Spleen (tissue), 7 donors: ENCODE data around the gene KIF1A.

Experiments used
- CTCF ChIP-seq, 11 experiments: fragments of 200-600 bp in 7 of 11; fragments of 450-650 bp in 4 of 11; sonication (generic) in 4 of 11; IDR thresholded peaks in 8 of 11; conservative IDR thresholded peaks in 3 of 11; 1 replicate in 7 of 11; 2 replicates in 4 of 11; pipeline versions ENCODE4 v1.4.0 to v1.8.0; 2016 to 2021; ENCODE audit warnings: antibody characterized with exemption in 11 of 11, inconsistent platforms in 4 of 11, mild to moderate bottlenecking in 1 of 11
- POLR2A ChIP-seq, 3 donors: fragments of 450-650 bp; IDR thresholded peaks; one replicate each; pipeline ENCODE4 v1.5.1; 2017; ENCODE audit warnings: antibody characterized with exemption in 3 of 3, mild to moderate bottlenecking in 1 of 3
- POLR2AphosphoS5 ChIP-seq, 3 donors: sonication (generic); formaldehyde crosslinking; IDR thresholded peaks; one replicate each; pipeline ENCODE4 v1.5.1; 2017; ENCODE audit warnings: antibody characterized with exemption in 3 of 3
- donor health status: DM: no; HTN: no; CAD: no; lungs with moderate emphysema.
- donor health status: DM: no; HTN: no; CAD: no.
- donor health status: DM: no; HTN: no; CAD: no.

DNA sequence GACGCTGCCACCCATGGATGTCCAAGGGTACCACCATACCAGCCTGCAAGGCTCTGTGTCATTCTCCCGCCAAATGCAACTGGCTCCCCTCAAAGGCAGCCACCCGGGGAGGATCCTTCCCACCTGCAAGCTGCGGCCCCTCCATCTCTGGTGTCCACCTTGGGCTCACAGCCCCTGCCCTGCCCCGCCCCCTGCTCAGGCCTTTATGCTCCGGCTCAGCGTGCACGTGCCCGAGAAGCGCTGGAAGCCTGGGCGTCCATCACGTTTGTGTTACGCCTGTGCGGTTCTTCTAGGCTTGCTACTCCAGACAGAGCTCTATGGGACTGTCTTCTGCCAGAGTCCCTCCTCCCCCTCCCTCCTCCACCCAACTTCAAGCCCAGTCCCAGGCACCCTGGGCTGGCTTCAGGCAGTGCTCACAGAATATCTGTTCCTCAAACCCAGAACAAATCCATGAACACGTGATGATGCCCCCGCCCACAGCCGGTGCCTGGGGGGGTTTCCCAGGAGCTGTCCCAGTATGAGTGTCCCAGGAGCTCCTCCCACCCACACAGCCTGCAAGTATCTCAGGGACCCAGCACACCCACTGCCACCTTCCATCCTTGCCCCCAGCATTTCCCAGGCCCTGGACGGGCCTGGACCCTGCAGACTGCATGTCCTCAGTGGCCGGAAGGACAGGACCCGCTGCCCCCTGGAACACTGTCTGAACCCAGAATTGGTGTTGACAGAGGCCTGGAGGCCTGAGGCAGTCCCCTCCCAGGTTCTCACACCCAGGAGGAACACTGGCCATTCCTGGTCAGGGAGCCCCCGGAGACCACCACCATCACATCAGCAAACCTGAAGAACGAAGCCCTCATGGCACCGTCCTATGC is 30.3 kb downstream of the KIF1A start:
- TF ChIP-seq POLR2A (IDR thresholded peaks at IDR 0.05) = no peak
- no peak for TF ChIP-seq CTCF (IDR thresholded peaks at IDR 0.05 in 8 of 11, conservative IDR thresholded peaks at IDR 0.05 in 3 of 11)
- no peak for TF ChIP-seq POLR2AphosphoS5 (IDR thresholded peaks at IDR 0.05)
